Measurements from ENCODE around the gene MIS18BP1. TPM values are rescaled to one million over a fixed set of nuclear protein-coding genes. Genes with fewer than 3 reads are reported as not detected.
A peak's percentile ranks its signal among the peaks of the same experiment; 100 is the strongest.

Gene MIS18BP1
- total and polyA plus RNA-seq, 2 of the 4 experiments (the other 2 are of a cell fraction): 10.6 to 18.6 TPM

DNA sequence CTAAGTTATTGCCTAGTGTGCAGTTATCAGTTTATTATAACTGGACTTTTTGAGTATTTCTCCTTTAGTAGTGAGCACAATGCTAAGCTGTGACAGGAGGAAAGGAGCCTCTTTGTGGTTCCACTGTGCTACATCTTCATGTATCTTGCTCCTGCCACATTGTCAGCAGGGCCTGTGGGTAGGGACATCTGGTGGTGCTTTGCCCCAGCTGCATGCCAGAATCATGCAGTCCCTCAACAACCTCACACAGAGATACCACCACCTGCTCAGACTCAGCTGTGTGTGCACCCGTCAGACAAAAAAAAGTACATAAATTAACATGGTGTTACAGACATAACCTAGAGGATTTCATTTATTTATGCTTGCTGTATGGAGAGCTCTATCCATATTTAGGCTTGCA, 51.1 kb downstream of the MIS18BP1 start:
- no peak overlapping the region for H2AFZ ChIP-seq (replicated peaks; ENCODE audit: low read length, poor library complexity)
- intact Hi-C loops (cut with micrococcal nuclease) (no loop called here), in situ Hi-C loops (cut with MboI; ENCODE audit: low sequenced_read_pairs) (no loop called here), dilution Hi-C loops (cut with HindIII; ENCODE audit: low sequenced_read_pairs, unreplicated experiment) (no loop called here)
- H3K4ac ChIP-seq (ENCODE audit: low read depth, low read length): no peak overlapping the region
- H3K4me2 ChIP-seq (ENCODE audit: low read depth, low read length): no peak overlapping the region
- DNase-seq (no peak), ATAC-seq (ENCODE audit: low read depth) (peak; percentile 36; the same call in 1 of the 2 replicates)
- no peak overlapping the region for H3K56ac ChIP-seq (ENCODE audit: extremely low read depth, insufficient read depth, low read length)
- H2BK20ac ChIP-seq (ENCODE audit: low read depth, low read length): no peak overlapping the region
- no peak overlapping the region for H4K8ac ChIP-seq (ENCODE audit: low read depth in 2 of 2, low read length in 2 of 2)
- no peaks in the 10 kb centered on the region for H3K9me1 ChIP-seq (ENCODE audit: insufficient read depth, low read length)
- H3K9ac ChIP-seq (ENCODE audit: low read depth, low read length): no peak overlapping the region
- ChIA-PET POLR2A (ENCODE audit: unreplicated experiment) (no interaction called here), CTCF (interaction anchor here (1.0 kb wide), 1 partner anchor 28 kb away, joined by 3 read pairs; no protein-coding TSS in a partner anchor)
- no peak overlapping the region for H2AK5ac ChIP-seq (ENCODE audit: low read depth, low read length)
- no peak overlapping the region for H2BK15ac ChIP-seq (ENCODE audit: low read depth, low read length)
- H3K18ac ChIP-seq (ENCODE audit: low read depth, low read length): no peak overlapping the region
- BruUV-seq (replicated peaks): no TSS peak
- TF ChIP-seq, protein P1, sequence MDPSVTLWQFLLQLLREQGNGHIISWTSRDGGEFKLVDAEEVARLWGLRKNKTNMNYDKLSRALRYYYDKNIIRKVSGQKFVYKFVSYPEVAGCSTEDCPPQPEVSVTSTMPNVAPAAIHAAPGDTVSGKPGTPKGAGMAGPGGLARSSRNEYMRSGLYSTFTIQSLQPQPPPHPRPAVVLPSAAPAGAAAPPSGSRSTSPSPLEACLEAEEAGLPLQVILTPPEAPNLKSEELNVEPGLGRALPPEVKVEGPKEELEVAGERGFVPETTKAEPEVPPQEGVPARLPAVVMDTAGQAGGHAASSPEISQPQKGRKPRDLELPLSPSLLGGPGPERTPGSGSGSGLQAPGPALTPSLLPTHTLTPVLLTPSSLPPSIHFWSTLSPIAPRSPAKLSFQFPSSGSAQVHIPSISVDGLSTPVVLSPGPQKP (IDR thresholded peaks at IDR 0.05; ENCODE audit: borderline replicate concordance, low read depth, low read length): no peak
- no peak for TF ChIP-seq CHD1 (IDR thresholded peaks at IDR 0.05; ENCODE audit: low read depth, low read length)
- TF ChIP-seq, protein P2, sequence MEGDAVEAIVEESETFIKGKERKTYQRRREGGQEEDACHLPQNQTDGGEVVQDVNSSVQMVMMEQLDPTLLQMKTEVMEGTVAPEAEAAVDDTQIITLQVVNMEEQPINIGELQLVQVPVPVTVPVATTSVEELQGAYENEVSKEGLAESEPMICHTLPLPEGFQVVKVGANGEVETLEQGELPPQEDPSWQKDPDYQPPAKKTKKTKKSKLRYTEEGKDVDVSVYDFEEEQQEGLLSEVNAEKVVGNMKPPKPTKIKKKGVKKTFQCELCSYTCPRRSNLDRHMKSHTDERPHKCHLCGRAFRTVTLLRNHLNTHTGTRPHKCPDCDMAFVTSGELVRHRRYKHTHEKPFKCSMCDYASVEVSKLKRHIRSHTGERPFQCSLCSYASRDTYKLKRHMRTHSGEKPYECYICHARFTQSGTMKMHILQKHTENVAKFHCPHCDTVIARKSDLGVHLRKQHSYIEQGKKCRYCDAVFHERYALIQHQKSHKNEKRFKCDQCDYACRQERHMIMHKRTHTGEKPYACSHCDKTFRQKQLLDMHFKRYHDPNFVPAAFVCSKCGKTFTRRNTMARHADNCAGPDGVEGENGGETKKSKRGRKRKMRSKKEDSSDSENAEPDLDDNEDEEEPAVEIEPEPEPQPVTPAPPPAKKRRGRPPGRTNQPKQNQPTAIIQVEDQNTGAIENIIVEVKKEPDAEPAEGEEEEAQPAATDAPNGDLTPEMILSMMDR (conservative IDR thresholded peaks at IDR 0.05; ENCODE audit: low read depth, low read length): 0 out of 2 replicates have a peak, but pooled peaks have one; percentile 6
- TF ChIP-seq, protein P3, sequence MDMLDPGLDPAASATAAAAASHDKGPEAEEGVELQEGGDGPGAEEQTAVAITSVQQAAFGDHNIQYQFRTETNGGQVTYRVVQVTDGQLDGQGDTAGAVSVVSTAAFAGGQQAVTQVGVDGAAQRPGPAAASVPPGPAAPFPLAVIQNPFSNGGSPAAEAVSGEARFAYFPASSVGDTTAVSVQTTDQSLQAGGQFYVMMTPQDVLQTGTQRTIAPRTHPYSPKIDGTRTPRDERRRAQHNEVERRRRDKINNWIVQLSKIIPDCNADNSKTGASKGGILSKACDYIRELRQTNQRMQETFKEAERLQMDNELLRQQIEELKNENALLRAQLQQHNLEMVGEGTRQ (IDR thresholded peaks at IDR 0.05; ENCODE audit: low read depth, low read length): no peak
- no peak overlapping the region for H4K5ac ChIP-seq (ENCODE audit: low read depth, low read length)
- H3K79me1 ChIP-seq (ENCODE audit: low read depth in 1 of 2, low read length in 2 of 2): no peaks in the 10 kb centered on the region
- no peak overlapping the region for H3K23ac ChIP-seq (ENCODE audit: low read depth, low read length)
- H3K27ac ChIP-seq (ENCODE audit: insufficient read depth, low read length): no peak overlapping the region
- H2BK5ac ChIP-seq (ENCODE audit: low read depth, low read length, poor library complexity, severe bottlenecking): no peak overlapping the region
- H3K9me3 ChIP-seq (ENCODE audit: control insufficient read depth, insufficient read depth, low read length): no peaks in the 10 kb centered on the region
- no peaks in the 10 kb centered on the region for H3K27me3 ChIP-seq (ENCODE audit: control insufficient read depth, insufficient read depth, low read length)
- peaks cover 5% of the 10 kb centered on the region for H3K36me3 ChIP-seq (ENCODE audit: control insufficient read depth, insufficient read depth, low read length)
- H4K20me1 ChIP-seq (ENCODE audit: insufficient read depth, low read length): no peaks in the 10 kb centered on the region
- no peak overlapping the region for H3K4me3 ChIP-seq (ENCODE audit: insufficient read depth, low read depth, low read length)
- no CpG with 5 or more reads among the region's 1 CpG for WGBS, 2 experiments (ENCODE audit: extremely low coverage in 2 of 2, insufficient read length in 1 of 2)
- no peaks in the 10 kb centered on the region for H3K4me1 ChIP-seq (ENCODE audit: control insufficient read depth, insufficient read depth, low read length)
- H2BK120ac ChIP-seq (ENCODE audit: low read depth, low read length): no peak overlapping the region
- H4K91ac ChIP-seq (ENCODE audit: insufficient read depth, low read depth, low read length): no peak overlapping the region
- no peak overlapping the region for H2AK9ac ChIP-seq (replicated peaks; ENCODE audit: low read depth, low read length, poor library complexity)
- no peak overlapping the region for H3K14ac ChIP-seq (replicated peaks; ENCODE audit: low read depth, low read length)
